ENCODE results near the gene TSSC4. TPM values are rescaled to one million over a fixed set of nuclear protein-coding genes. Genes with fewer than 3 reads are reported as not detected.

TSSC4 gene
- total and polyA plus RNA-seq, 8 donors: 9.4 to 147 (median 53.2) TPM

- Histone ChIP-seq H3K4me1 (peaks cover 17 to 56% (median 40%) of the 10 kb centered on the region in 4 donors), H3K4me3 (no peak overlapping the region), H3K27ac (peak overlapping the region in 2 of 5 donors; percentile 6 to 98), H3K9me3 (no peaks in the 10 kb centered on the region), H3K36me3 (peaks cover 47 to 73% (median 68%) of the 10 kb centered on the region in 4 donors), H3K27me3 (no peaks in the 10 kb centered on the region)
- 89 to 96% (median 91%) methylated on average over 12 of the region's 12 CpGs for whole genome bisulfite sequencing, 5 donors
- DNase-seq: no peak
- intact Hi-C loops (cut with DNase I; ENCODE audit: low total_unique reads): no loop called here
- TF ChIP-seq POLR2A (IDR thresholded peaks at IDR 0.05): no peak
- no peak for TF ChIP-seq POLR2AphosphoS5 (IDR thresholded peaks at IDR 0.05)
- no peak for TF ChIP-seq CTCF (IDR thresholded peaks at IDR 0.05)
- no peak for TF ChIP-seq EP300 (IDR thresholded peaks at IDR 0.05)
These were observed 3.5 kb upstream of the TSSC4 start for GRCh38 chr11:2397005-2397404.

DNA sequence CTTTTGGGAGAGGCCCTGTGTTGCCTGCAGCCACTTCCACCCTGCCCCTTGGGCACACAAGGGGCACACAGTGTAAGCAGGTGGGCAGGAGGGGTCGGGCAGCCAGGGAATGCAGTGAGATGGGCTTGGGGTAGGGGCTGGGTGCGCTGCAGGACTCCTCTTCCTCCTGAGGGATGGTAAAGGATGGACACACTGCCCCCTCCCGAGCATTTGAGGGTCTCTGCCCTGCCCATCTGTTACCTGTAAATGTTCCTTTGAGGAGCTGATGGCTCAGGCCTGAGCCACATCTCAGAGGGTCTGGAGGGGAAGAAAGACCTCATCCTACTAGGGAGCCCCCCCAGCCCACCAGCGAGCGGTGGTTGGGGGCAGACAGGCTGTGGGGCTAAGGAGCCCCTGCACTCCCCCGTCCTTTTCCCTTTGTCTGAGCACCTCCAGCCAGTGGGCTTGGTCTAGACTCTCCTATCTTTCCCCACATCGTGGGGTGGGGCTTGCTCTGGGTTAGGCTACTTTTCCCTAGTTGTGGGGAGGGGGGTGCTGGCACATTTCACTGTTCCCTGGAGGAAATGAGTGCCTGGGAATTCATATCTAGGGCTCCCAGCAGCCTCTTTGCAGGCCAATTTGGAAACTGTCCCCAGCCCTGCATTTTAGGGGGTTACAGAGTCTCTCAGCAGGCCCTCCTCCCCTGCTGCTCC is 1.7 kb upstream of the TSSC4 start:
- H3K9me3 ChIP-seq: no peaks in the 10 kb centered on the region
- no peaks in the 10 kb centered on the region for H3K27me3 ChIP-seq
- no peak for DNase-seq
- no peak for TF ChIP-seq CTCF (IDR thresholded peaks at IDR 0.05)
- TF ChIP-seq POLR2AphosphoS5 (IDR thresholded peaks at IDR 0.05): no peak
- no peak for TF ChIP-seq POLR2A (IDR thresholded peaks at IDR 0.05)
- no peak for TF ChIP-seq EP300 (IDR thresholded peaks at IDR 0.05)
- peaks cover 18 to 46% (median 38%) of the 10 kb centered on the region in 4 donors for H3K4me1 ChIP-seq
- intact Hi-C loops (cut with DNase I; ENCODE audit: low total_unique reads): no loop called here
- H3K27ac ChIP-seq: peak overlapping the region; percentile 93 to 100 (median 99)
- peak overlapping the region; percentile 63 to 97 (median 76) for H3K4me3 ChIP-seq
- H3K36me3 ChIP-seq: peaks cover 51 to 73% (median 68%) of the 10 kb centered on the region in 4 donors
- 44 to 74% (median 48%) methylated on average over 7 of the region's 7 CpGs for WGBS, 5 donors

- Histone ChIP-seq H3K4me3 (peak overlapping the region; percentile 63 to 97 (median 76)), H3K36me3 (peaks cover 48 to 73% (median 68%) of the 10 kb centered on the region in 4 donors), H3K9me3 (no peaks in the 10 kb centered on the region), H3K27ac (peak overlapping the region; percentile 93 to 100 (median 99)), H3K4me1 (peaks cover 18 to 40% (median 34%) of the 10 kb centered on the region in 4 donors), H3K27me3 (no peaks in the 10 kb centered on the region)
- intact Hi-C loops (cut with DNase I; ENCODE audit: low total_unique reads): no loop called here
- WGBS, 5 donors: 9 to 17% (median 9%) methylated on average over 6 to 23 of the region's 23 CpGs
- peak in 1 of 2 donors; percentile 37 for DNase-seq
- TF ChIP-seq EP300 (IDR thresholded peaks at IDR 0.05) (no peak), CTCF (IDR thresholded peaks at IDR 0.05) (no peak), POLR2A (IDR thresholded peaks at IDR 0.05) (no peak), POLR2AphosphoS5 (IDR thresholded peaks at IDR 0.05) (no peak)
These were observed 972 bp upstream of the TSSC4 start for GRCh38 chr11:2399488-2400068.

- peaks cover 18 to 36% (median 34%) of the 10 kb centered on the region in 4 donors for H3K4me1 ChIP-seq
- 0 to 1% (median 1%) methylated on average over 39 to 55 of the region's 55 CpGs for WGBS, 5 donors
- DNase-seq: no peak
- no peaks in the 10 kb centered on the region for H3K9me3 ChIP-seq
- peak overlapping the region; percentile 61 to 97 (median 89) for H3K4me3 ChIP-seq
- H3K36me3 ChIP-seq: peaks cover 34 to 61% (median 55%) of the 10 kb centered on the region in 4 donors
- TF ChIP-seq CTCF (IDR thresholded peaks at IDR 0.05) (no peak), POLR2A (IDR thresholded peaks at IDR 0.05) (peak in 1 of 4 donors; percentile 30), EP300 (IDR thresholded peaks at IDR 0.05) (no peak)
- intact Hi-C loops (cut with DNase I; ENCODE audit: low total_unique reads): no loop called here
- H3K27me3 ChIP-seq: no peaks in the 10 kb centered on the region
- H3K27ac ChIP-seq: peak overlapping the region; percentile 83 to 100 (median 93)
These were observed 349 bp downstream of the TSSC4 start for GRCh38 chr11:2400762-2401435.

Measured in stomach (tissue), 9 donors.